ENCODE measurements around the gene LRRC1.

LRRC1 gene

GRCh38 chr6:53831936-53832660 lies 37.3 kb downstream of the LRRC1 start:
- H3K9me3 Mint-ChIP-seq = no peaks in the 10 kb centered on the region
- no peaks in the 10 kb centered on the region for H3K4me1 Mint-ChIP-seq
- H3K27me3 Mint-ChIP-seq = no peaks in the 10 kb centered on the region
- H3K4me3 Mint-ChIP-seq = no peak overlapping the region
- no peaks in the 10 kb centered on the region for H3K36me3 Mint-ChIP-seq
- H3K27ac Mint-ChIP-seq = no peak overlapping the region
- CTCF ChIA-PET = no interaction called here
- DNase-seq = no peak

DNA sequence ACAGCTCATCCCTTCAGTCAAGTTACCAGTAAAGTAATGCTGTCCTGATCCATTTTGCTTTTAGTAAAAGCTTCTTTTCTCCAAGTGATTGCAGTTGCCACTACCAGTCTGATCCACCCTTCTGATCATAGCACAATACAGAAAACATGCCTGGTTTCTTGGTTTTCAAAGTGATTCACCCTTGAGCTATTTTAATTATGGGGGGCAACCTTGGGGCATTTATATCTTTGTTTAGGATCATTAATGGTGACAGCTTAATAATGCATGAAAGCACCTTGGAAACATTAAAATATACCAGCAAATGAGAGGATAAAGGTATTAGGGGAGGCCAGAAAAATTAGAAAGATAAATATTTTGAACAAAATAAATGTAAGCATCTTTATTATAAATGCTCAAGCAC lies 38.4 kb downstream of the LRRC1 start:
- no peaks in the 10 kb centered on the region for H3K4me1 Mint-ChIP-seq
- CTCF ChIA-PET = no interaction called here
- no peaks in the 10 kb centered on the region for H3K9me3 Mint-ChIP-seq
- H3K27ac Mint-ChIP-seq = no peak overlapping the region
- H3K36me3 Mint-ChIP-seq = no peaks in the 10 kb centered on the region
- H3K4me3 Mint-ChIP-seq = no peak overlapping the region
- DNase-seq = no peak
- H3K27me3 Mint-ChIP-seq = no peaks in the 10 kb centered on the region

DNA sequence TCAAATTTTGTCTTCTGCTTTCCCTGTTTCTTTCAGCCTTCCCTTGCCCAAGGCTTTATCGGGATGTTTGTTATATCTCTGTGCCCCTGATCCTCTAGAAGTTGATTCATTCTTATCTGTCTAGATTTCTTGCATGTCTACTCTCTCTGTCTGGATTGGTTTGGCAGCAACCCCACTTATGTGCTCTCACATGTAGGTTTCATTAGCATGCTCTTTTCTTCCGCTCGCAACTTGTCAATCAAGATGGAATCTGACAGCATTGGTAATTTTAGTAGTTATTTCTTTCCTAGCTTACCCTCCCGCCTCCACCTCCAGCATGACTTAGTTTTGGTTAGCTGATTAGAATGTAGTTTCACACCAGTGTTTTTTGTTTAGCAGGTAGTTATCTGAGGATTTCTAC lies 39.3 kb downstream of the LRRC1 start:
- Mint-ChIP-seq H3K27ac (no peak overlapping the region), H3K4me1 (no peaks in the 10 kb centered on the region), H3K27me3 (no peaks in the 10 kb centered on the region), H3K36me3 (no peaks in the 10 kb centered on the region), H3K9me3 (no peaks in the 10 kb centered on the region), H3K4me3 (no peak overlapping the region)
- CTCF ChIA-PET = no interaction called here
- DNase-seq = no peak

- Mint-ChIP-seq H3K4me3 (no peak overlapping the region), H3K36me3 (peaks cover 3% of the 10 kb centered on the region), H3K27me3 (no peaks in the 10 kb centered on the region), H3K4me1 (no peaks in the 10 kb centered on the region), H3K27ac (no peak overlapping the region), H3K9me3 (no peaks in the 10 kb centered on the region)
- no peak for DNase-seq
- CTCF ChIA-PET = no interaction called here
Observed at GRCh38 chr6:53837865-53838769, 43.3 kb downstream of the LRRC1 start.

DNA sequence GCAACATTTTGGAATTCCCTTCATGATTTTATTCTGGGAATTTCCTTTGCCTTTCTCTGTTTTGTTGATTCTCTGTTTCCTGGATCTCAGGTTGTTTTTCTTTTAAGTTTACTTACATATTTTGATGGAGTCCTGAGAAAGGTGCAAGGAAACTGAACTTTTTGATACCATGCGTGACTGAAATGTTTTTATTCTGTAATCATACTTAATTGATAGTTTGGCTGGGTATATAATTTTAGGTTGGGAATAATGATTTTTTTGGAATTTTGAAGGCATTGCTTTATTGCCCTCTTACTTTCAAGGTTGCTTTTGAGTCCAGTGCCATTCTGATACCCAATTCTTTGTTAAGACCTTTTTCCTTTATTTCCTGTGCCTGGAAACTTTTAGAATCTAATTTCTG lies 45.2 kb downstream of the LRRC1 start:
- H3K4me3 Mint-ChIP-seq = no peak overlapping the region
- no peak for DNase-seq
- CTCF ChIA-PET = no interaction called here
- H3K27me3 Mint-ChIP-seq = no peaks in the 10 kb centered on the region
- no peaks in the 10 kb centered on the region for H3K4me1 Mint-ChIP-seq
- H3K36me3 Mint-ChIP-seq = peaks cover 3% of the 10 kb centered on the region
- H3K27ac Mint-ChIP-seq = no peak overlapping the region
- H3K9me3 Mint-ChIP-seq = no peaks in the 10 kb centered on the region

GRCh38 chr6:53845280-53846195 lies 50.7 kb downstream of the LRRC1 start:
- CTCF ChIA-PET = no interaction called here
- H3K36me3 Mint-ChIP-seq = peaks cover 1% of the 10 kb centered on the region
- no peak overlapping the region for H3K27ac Mint-ChIP-seq

GRCh38 chr6:53846250-53846649 lies 51.4 kb downstream of the LRRC1 start:
- DNase-seq = no peak
- no peak overlapping the region for H3K27ac Mint-ChIP-seq
- CTCF ChIA-PET = no interaction called here
- no peaks in the 10 kb centered on the region for H3K27me3 Mint-ChIP-seq
- no peaks in the 10 kb centered on the region for H3K9me3 Mint-ChIP-seq
- H3K36me3 Mint-ChIP-seq = peaks cover 1% of the 10 kb centered on the region
- H3K4me1 Mint-ChIP-seq = no peaks in the 10 kb centered on the region
- no peak overlapping the region for H3K4me3 Mint-ChIP-seq

More at GRCh38 chr6:53845280-53846195, 50.7 kb downstream of the LRRC1 start:
- no peak for DNase-seq
- no peaks in the 10 kb centered on the region for H3K4me1 Mint-ChIP-seq
- H3K9me3 Mint-ChIP-seq = no peaks in the 10 kb centered on the region
- no peaks in the 10 kb centered on the region for H3K27me3 Mint-ChIP-seq
- H3K4me3 Mint-ChIP-seq = no peak overlapping the region

DNA sequence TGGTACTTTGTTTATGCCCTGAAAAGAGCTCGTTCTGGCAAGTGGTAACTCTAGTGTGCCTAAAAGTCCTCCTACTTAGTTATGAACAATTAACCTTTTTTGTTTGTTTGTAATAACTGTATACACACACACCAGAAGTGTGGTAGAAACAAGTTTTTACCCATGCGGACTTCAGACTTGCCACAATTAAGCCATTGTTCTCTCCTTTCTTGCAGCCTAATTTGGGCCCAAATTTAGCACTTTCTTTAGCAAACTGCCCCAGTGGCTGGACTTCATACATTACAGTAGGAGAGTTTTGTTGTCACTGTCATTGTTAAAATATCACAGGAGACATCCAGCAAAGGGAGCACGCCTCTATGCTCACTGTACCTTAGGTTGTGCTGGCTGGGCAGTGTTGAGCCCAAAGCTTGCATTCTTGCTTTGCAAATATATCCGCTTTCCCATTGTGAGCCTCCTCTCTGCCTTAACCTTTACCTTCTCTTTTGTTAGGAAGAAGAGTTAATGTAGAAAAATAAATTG lies 53.0 kb downstream of the LRRC1 start:
- H3K4me1 Mint-ChIP-seq = no peaks in the 10 kb centered on the region
- H3K4me3 Mint-ChIP-seq = no peak overlapping the region
- CTCF ChIA-PET = no interaction called here
- H3K27me3 Mint-ChIP-seq = no peaks in the 10 kb centered on the region
- no peak overlapping the region for H3K27ac Mint-ChIP-seq
- H3K9me3 Mint-ChIP-seq = no peaks in the 10 kb centered on the region
- no peak for DNase-seq
- no peaks in the 10 kb centered on the region for H3K36me3 Mint-ChIP-seq

GRCh38 chr6:53850527-53850926 lies 55.7 kb downstream of the LRRC1 start:
- no peaks in the 10 kb centered on the region for H3K36me3 Mint-ChIP-seq
- peaks cover 9% of the 10 kb centered on the region for H3K4me1 Mint-ChIP-seq
- no peak for DNase-seq
- CTCF ChIA-PET = interaction anchor here (0.7 kb wide), 1 partner anchor 30 kb away, joined by 3 read pairs; no protein-coding TSS in a partner anchor
- no peak overlapping the region for H3K27ac Mint-ChIP-seq
- H3K4me3 Mint-ChIP-seq = no peak overlapping the region
- H3K27me3 Mint-ChIP-seq = no peaks in the 10 kb centered on the region
- no peaks in the 10 kb centered on the region for H3K9me3 Mint-ChIP-seq

- no peak for DNase-seq
- Mint-ChIP-seq H3K27me3 (no peaks in the 10 kb centered on the region), H3K9me3 (no peaks in the 10 kb centered on the region), H3K36me3 (no peaks in the 10 kb centered on the region), H3K4me1 (peaks cover 9% of the 10 kb centered on the region), H3K27ac (no peak overlapping the region), H3K4me3 (no peak overlapping the region)
- CTCF ChIA-PET = no interaction called here
Observed at GRCh38 chr6:53851561-53851960, 56.8 kb downstream of the LRRC1 start.

DNA sequence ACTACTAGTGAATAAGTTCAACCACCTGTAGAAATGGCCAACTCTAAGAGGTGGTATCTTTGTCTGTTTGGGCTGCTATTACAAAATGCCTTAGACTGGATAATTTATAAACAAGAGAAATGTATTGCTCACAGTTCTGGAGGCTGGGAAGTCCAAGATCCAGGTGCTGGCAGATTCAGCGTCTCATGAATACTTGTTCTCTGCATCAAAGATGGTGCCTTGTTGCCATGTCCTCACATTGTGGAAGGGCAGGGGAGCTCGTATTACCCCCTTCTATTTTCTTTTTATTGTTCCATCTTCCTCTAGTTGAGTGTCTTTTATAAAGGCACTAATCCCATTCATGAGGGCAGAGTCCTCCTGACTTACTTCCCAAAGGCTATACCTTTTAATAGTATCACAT lies 58.0 kb downstream of the LRRC1 start:
- Mint-ChIP-seq H3K4me1 (peaks cover 9% of the 10 kb centered on the region), H3K27ac (no peak overlapping the region), H3K9me3 (no peaks in the 10 kb centered on the region), H3K36me3 (no peaks in the 10 kb centered on the region), H3K4me3 (no peak overlapping the region), H3K27me3 (no peaks in the 10 kb centered on the region)
- CTCF ChIA-PET = no interaction called here
- no peak for DNase-seq

GRCh38 chr6:53854843-53855567 lies 60.2 kb downstream of the LRRC1 start:
- Mint-ChIP-seq H3K36me3 (no peaks in the 10 kb centered on the region), H3K27me3 (no peaks in the 10 kb centered on the region), H3K27ac (no peak overlapping the region), H3K4me3 (no peak overlapping the region), H3K4me1 (peaks cover 9% of the 10 kb centered on the region), H3K9me3 (no peaks in the 10 kb centered on the region)
- CTCF ChIA-PET = no interaction called here
- no peak for DNase-seq

DNA sequence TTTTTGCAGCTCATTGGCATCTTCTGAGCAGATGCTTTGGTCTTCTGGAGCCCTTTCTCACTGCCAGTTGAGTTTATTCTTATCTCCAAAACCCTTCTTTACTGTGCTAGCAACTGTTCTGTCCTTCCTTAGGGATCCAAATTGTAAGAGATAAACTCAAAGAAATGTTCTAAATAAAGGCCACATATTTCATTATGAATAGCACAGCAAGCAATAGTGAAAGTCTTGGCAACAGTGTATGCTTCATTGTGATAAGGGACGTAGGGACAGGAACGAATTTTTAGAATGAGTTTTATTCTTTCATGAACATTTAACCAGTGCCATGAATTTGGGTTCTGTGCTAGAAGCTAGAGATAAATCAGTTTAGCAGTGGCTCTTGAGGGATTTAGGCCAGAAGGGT lies 61.1 kb downstream of the LRRC1 start:
- no peaks in the 10 kb centered on the region for H3K27me3 Mint-ChIP-seq
- no peaks in the 10 kb centered on the region for H3K9me3 Mint-ChIP-seq
- H3K36me3 Mint-ChIP-seq = no peaks in the 10 kb centered on the region
- H3K4me1 Mint-ChIP-seq = peaks cover 9% of the 10 kb centered on the region
- no peak for DNase-seq
- H3K27ac Mint-ChIP-seq = no peak overlapping the region
- H3K4me3 Mint-ChIP-seq = no peak overlapping the region
- CTCF ChIA-PET = no interaction called here
